GM20000 (cell line): ENCODE measurements around the gene KRTAP2-3.
"Not testable (repeated sequence)": the region's sequence is repeated elsewhere in the genome, so short reads cannot be mapped to it uniquely, and the experiment has no call there.

Experiments used
- DNase-seq: peaks from one replicate; pipeline ENCODE4 v3.0.0; 2012; ENCODE audit warnings: low spot score
- CTCF ChIP-seq: IDR thresholded peaks from 2 replicates; pipeline ENCODE4 v1.5.1; 2012; ENCODE audit warnings: mild to moderate bottlenecking, control low read depth; ENCODE audit errors: extremely low read depth, missing control alignments

KRTAP2-3 gene

GRCh38 chr17:41060052-41060604 lies at the start of gene KRTAP2-3:
Gene KRTAP2-3, minus strand, starts transcription at chr17:41060114. Its CDS starts 64 bp downstream, at chr17:41060050.
- no peak for TF ChIP-seq CTCF
- DNase-seq: no peak

- DNase-seq: not testable (repeated sequence)
Measured at GRCh38 chr17:41108728-41109386, 48.9 kb upstream of the KRTAP2-3 start.

DNA sequence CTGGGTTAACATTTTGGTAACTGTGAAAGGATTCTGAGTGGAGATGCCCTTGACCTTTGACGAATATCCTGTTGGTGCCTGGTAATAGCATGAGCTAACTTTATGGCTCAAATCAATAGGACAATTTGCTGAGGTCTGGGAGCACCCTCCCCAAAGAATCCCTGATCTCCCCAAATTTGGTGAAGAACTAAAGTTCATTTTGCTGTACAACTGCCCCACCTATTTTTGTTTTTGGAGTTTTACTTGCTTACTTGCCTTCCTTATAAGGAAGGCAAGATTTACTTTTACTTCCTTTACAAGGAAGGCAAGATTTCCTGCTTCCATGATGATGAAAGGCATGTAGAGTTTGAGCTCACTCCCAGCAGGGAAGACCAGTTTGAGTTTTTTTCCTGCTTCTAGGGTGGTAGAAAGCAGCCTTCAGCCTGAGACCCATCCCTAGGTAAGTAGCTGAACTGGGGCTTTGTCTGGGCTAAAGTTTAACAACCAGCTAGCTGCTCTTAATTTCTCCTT lies 48.1 kb upstream of the KRTAP2-3 start:
- DNase-seq: no peak
- no peak for TF ChIP-seq CTCF

DNA sequence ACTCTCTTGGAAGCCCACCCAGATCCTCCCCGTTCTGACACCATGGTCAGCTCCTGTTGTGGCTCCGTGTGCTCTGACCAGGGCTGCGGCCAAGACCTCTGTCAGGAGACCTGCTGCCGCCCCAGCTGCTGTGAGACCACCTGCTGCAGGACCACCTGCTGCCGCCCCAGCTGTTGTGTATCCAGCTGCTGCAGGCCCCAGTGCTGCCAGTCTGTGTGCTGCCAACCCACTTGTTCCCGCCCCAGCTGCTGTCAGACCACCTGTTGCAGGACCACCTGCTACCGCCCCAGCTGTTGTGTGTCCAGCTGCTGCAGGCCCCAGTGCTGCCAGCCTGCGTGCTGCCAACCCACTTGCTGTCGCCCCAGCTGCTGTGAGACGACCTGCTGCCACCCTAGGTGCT lies 45.4 kb upstream of the KRTAP2-3 start, which contains the start of gene KRTAP4-9:
TSS of gene KRTAP4-9 (plus strand) at position 43 of the 400 bp plus-strand sequence. CDS start at position 43, 0 bp downstream.
- not testable (repeated sequence) for DNase-seq

DNA sequence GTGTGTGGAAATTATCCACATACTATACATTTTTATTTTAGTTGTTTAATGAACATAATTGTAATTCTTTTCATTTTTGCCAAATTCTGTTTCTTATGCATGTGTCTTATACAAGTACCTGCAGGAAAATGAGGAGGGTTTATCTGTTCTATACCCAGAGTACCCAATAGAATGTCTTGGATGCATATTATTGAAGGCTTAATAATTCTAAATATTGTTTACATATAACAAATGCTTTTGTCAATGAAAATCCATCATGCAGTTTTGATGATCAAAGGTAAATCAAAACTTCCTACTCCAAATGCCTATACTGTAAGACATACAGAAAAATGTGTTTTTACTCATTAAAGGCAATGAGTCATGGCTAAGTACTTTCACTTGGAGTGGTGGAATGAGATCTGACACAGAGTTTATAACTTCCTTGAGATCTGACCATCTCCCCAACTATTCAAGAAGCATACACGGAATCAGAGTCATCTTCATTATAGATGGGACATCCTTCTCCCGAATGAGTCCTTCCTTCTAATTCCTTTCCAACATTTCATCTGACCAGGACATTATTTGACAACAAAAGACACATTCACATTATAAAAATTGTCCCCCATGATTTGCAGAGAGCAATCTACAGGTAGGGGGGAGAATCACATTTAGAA lies 44.6 kb upstream of the KRTAP2-3 start:
- not testable (repeated sequence) for DNase-seq

DNA sequence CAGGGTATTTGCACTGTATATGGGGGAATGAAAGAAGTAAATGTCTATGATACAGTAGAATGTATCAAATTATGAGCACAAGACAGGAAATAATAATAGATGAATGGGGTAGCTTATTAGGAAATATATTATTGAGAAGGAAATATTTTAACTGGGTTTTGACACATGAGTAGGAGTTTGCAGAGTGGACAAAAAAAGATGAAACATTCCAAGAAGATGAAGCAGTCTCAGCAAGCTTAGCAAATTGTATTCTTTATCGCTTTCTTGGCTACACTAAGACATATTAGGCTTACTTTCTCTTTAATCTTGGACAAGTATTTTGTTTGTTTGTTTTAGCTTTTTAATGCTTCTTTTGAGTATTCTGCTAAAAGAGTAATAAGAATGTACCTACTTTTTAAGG lies 44.0 kb upstream of the KRTAP2-3 start:
- TF ChIP-seq CTCF: no peak
- DNase-seq: no peak

DNA sequence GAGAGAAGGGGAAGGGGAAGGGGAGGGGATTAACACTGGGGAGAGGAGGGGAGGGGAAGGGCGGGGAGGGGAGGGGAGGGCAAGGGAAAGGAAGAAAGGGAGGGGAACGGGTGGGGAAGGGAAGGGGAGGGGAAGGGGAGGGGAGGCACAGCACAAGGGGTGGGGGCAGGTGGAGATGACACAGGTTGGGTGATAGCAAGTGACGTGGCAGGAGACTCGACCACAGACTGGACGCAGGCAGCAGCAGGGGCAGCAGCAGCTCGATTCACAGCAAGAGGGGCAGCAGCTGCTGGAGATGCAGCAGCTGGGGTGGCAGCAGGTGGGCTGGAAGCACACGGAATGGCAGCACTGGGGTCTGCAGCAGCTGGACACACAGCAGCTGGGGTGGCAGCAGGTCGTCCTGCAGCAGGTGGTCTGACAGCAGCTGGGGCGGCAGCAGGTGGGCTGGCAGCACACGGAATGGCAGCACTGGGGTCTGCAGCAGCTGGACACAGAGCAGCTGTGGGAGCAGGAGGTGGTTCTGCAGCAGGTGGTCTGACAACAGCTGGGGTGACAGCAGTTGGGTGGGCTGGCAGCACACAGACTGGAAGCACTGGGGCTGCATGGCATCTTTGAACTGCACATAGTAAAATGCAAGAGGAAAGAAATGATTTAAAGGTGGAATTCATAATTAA lies 41.8 kb upstream of the KRTAP2-3 start, which contains the start of gene KRTAP4-16:
TSS of gene KRTAP4-16 (minus strand) at position 624 of the 674 bp plus-strand sequence. CDS start at position 624, 0 bp downstream.
- no peak for TF ChIP-seq CTCF
- no peak for DNase-seq

DNA sequence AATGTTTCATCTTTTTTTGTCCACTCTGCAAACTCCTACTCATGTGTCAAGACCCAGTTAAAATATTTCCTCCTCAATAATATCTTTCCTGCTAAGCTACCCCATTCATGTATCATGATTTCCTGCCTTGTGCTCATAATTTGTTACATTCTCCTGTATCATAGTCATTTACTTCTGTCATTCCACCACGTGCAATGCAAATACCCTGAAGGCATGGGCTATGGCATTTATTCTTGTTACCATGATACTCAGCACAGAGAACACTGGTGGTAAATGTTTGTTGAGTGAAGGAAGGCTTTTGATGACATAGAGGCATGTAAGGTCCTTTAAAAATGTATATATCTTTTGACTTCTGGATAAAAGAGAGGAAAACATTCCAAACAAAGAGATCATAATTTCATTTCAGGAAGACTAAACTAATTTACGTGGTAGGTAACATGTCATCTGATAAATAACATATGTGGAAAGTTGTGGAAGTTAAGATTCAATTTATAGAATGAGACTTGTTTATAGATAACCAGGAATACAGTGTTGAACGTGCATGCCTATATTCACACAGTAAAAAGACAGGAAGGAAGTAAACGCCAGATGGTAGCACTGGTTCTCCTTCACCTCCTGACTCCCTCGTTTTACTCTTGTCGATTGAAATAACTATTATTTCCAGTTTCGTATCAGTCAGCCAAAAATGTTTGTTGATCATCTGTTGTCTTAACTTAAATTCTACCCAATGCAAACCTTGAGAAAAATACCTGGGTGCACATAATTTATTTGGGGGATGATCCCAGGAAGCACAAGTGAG lies 40.0 kb upstream of the KRTAP2-3 start:
- not testable (repeated sequence) for DNase-seq

DNA sequence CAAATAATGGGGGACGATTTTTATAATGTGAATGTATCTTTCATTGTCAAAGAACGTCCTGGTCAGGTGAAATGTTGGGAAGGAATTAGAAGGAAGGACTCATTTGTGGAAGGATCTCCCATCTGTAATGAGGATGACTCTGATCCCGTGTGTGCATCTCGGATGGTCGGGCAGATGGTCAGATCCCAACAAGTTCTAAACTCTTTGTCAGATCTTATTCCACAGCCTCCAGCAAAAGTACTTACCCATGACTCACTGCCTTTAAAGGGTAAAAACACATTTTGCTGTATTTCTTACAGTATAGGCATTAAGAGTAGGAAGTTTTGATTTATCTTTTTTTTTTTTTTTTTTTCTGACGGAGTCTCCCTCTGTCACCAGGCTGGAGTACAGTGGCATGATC lies 38.6 kb upstream of the KRTAP2-3 start:
- no peak for DNase-seq
- TF ChIP-seq CTCF: no peak
